Thyroid gland (tissue), 4 donors: ENCODE data around the gene STAP1. TPM values are rescaled to one million over a fixed set of nuclear protein-coding genes. Genes with fewer than 3 reads are reported as not detected.
"Not testable (repeated sequence)": the region's sequence is repeated elsewhere in the genome, so short reads cannot be mapped to it uniquely, and the experiment has no call there.

Source experiments
- DNase-seq, 2 donors: peaks; one replicate each; pipeline ENCODE4 v3.0.0-alpha.2; 2019
- H3K27ac ChIP-seq, 3 donors: fragments of 200-600 bp; sonication (generic); 1 replicate in 2 of 3; 2 replicates in 1 of 3; pipeline ENCODE4 v1.5.1; 2016 to 2019; ENCODE audit warnings: mild to moderate bottlenecking in 1 of 3, moderate library complexity in 1 of 3
- H3K27me3 ChIP-seq: fragments of 200-600 bp; sonication (generic); one replicate; pipeline ENCODE4 v1.5.1; 2019
- H3K36me3 ChIP-seq, 2 donors: fragments of 200-600 bp; sonication (generic); one replicate each; pipeline ENCODE4 v1.5.1; 2016 to 2019
- H3K4me1 ChIP-seq, 2 donors: fragments of 200-600 bp; sonication (generic); one replicate each; pipeline ENCODE4 v1.5.1; 2017 to 2019
- H3K4me3 ChIP-seq, 3 donors: fragments of 200-600 bp; sonication (generic); replicated peaks in 1 of 3; 1 replicate in 2 of 3; 2 replicates in 1 of 3; pipeline ENCODE4 v1.5.1; 2016; ENCODE audit warnings: mild to moderate bottlenecking in 1 of 3
- H3K9me3 ChIP-seq: fragments of 200-600 bp; sonication (generic); one replicate; pipeline ENCODE4 v1.5.1; 2017
- POLR2A ChIP-seq, 2 donors: fragments of 450-650 bp; IDR thresholded peaks; one replicate each; pipeline ENCODE4 v1.6.1; 2017; ENCODE audit warnings: antibody characterized with exemption in 2 of 2, mild to moderate bottlenecking in 2 of 2, moderate library complexity in 1 of 2
- WGBS, 2 donors: methylation state at CpG; one replicate each; pipeline ENCODE4 v1.1.5; 2017; 5-methylcytosine and 5-hydroxymethylcytosine counted together
- intact Hi-C: fragments of 100-400 bp; cut with DNase I; formaldehyde crosslinking; loops from one replicate; pipeline ENCODE4 v1.15.1; 2023
- total RNA-seq, 4 donors: library from RNA; depleted of rRNA; stranded (reverse); fragments of >200 nt; gene quantifications; one replicate each; pipeline ENCODE4 v1.2.3, GENCODE V29; 2016
- TF ChIP-seq, protein P1 (sequence below), 6 experiments: fragments of 200-600 bp in 3 of 6; fragments of 450-650 bp in 3 of 6; sonication (generic) in 3 of 6; IDR thresholded peaks; one replicate each; pipeline ENCODE4 v1.5.1; 2016 to 2019; ENCODE audit warnings: antibody characterized with exemption in 6 of 6, mild to moderate bottlenecking in 2 of 6, inconsistent platforms in 1 of 6, moderate library complexity in 1 of 6

The STAP1 gene
- total RNA-seq, 4 donors from 2014 or later: not detected

DNA sequence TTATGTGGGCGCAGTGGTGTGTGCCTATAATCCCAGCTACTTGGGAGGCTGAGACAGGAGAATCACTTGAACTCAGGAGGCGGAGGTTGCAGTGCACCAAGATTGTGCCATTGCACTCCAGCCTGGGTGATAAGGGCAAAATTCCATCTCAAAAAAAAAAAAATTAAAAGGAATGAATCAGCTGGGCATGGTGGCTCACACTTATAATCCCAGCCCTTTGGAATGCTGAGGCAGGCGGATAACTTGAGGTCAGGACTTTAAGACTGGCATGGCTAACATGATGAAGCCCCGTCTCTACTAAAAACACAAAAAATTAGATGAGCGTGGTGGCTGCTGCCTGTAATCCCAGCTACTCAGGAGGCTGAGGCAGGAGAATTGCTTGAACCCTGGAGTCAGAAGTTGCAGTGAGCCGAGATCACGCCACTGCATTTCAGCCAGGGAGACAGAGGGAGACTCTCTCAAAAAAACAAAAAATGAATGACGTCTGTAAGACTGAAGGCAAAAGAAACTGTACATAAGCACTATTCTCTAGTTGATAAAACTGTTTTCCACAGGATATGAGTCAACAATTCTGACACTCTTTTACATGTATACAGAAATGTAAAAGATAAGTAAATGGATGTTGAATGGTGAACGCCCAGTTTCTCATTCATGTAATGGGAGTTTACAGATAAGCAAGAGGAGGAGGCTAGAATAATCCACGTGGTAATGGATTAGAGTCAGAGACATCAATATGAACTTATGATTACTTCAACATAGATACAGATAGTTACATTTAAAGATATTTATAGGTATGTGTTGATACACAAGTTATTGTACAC, 35.5 kb upstream of the STAP1 start:
- no peak overlapping the region for H3K27ac ChIP-seq
- DNase-seq: no peak
- TF ChIP-seq, protein P1, sequence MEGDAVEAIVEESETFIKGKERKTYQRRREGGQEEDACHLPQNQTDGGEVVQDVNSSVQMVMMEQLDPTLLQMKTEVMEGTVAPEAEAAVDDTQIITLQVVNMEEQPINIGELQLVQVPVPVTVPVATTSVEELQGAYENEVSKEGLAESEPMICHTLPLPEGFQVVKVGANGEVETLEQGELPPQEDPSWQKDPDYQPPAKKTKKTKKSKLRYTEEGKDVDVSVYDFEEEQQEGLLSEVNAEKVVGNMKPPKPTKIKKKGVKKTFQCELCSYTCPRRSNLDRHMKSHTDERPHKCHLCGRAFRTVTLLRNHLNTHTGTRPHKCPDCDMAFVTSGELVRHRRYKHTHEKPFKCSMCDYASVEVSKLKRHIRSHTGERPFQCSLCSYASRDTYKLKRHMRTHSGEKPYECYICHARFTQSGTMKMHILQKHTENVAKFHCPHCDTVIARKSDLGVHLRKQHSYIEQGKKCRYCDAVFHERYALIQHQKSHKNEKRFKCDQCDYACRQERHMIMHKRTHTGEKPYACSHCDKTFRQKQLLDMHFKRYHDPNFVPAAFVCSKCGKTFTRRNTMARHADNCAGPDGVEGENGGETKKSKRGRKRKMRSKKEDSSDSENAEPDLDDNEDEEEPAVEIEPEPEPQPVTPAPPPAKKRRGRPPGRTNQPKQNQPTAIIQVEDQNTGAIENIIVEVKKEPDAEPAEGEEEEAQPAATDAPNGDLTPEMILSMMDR (IDR thresholded peaks at IDR 0.05): no peak
- TF ChIP-seq POLR2A (IDR thresholded peaks at IDR 0.05): no peak
- intact Hi-C loops: no loop called here
- 94 to 97% methylated on average over 10 of the region's 10 CpGs for WGBS, 2 donors
- H3K4me1 ChIP-seq: no peaks in the 10 kb centered on the region
- H3K27me3 ChIP-seq: no peaks in the 10 kb centered on the region
- H3K4me3 ChIP-seq: no peak overlapping the region
- no peaks in the 10 kb centered on the region for H3K36me3 ChIP-seq
- H3K9me3 ChIP-seq: no peaks in the 10 kb centered on the region

GRCh38 chr4:67524140-67524539, 34.4 kb upstream of the STAP1 start:
- H3K4me3 ChIP-seq, H3K36me3 ChIP-seq, H3K9me3 ChIP-seq, H3K27me3 ChIP-seq, intact Hi-C loops, H3K4me1 ChIP-seq, H3K27ac ChIP-seq, DNase-seq: not testable (repeated sequence)
- 74 to 86% methylated on average over 3 of the region's 3 CpGs for WGBS, 2 donors

DNA sequence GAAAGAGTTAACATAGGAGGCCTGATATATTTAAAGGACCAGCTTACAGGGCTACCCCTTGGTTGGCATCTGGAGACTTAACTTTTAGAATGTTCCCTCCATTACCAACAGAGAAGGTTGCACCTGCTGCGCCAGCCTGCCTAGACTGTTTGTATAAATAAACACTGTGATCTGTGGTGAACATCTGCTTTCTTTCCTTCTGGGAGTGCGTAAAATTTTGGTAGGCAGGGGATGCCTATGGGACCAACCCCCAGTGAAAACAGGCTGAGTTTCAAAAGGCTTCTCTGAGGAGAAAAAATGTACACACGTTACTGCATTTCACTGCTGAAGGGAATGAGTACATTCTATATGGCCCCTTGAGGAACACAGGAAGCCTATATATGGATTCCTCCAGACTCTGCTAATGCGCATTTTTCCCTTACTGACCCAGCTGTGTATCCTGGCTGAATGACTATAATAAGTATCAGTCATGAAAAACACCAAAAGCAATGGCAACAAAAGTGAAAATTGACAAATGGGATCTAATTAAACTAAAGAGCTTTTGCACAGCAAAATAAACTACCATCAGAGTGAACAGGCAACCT, 27.1 kb upstream of the STAP1 start:
- H3K4me1 ChIP-seq: no peaks in the 10 kb centered on the region
- H3K27ac ChIP-seq: no peak overlapping the region
- no peaks in the 10 kb centered on the region for H3K9me3 ChIP-seq
- WGBS, 2 donors: 87% methylated on average over 4 of the region's 4 CpGs
- H3K27me3 ChIP-seq: no peaks in the 10 kb centered on the region
- no peak for DNase-seq
- peaks cover 6 to 40% of the 10 kb centered on the region in 2 donors for H3K36me3 ChIP-seq
- no peak overlapping the region for H3K4me3 ChIP-seq
- intact Hi-C loops: no loop called here
- TF ChIP-seq, protein P1 (IDR thresholded peaks at IDR 0.05): no peak
- no peak for TF ChIP-seq POLR2A (IDR thresholded peaks at IDR 0.05)

- H3K27me3 ChIP-seq, H3K27ac ChIP-seq, DNase-seq, H3K4me3 ChIP-seq, H3K4me1 ChIP-seq, H3K9me3 ChIP-seq, intact Hi-C loops: not testable (repeated sequence)
- 89 to 97% methylated on average over 4 of the region's 4 CpGs for WGBS, 2 donors
- peaks cover 8 to 47% of the 10 kb centered on the region in 2 donors for H3K36me3 ChIP-seq
Measured at GRCh38 chr4:67532397-67532796, 26.1 kb upstream of the STAP1 start.

DNA sequence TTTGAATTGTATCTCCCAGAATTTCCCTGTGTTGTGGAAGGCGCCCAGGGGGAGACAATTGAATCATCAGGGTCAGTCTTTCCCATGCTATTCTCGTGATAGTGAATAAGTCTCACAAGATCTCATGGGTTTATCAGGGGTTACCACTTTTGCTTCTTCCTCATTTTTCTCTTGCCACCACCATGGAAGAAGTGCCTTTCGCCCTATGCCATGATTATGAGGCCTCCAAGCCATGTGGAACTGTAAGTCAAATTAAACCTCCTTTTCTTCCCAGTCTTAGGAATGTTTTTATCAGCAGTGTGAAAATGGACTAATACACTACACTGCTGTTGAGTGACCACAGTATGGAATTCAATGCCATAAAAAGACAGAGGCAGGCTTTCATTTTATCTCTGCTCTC, 25.4 kb upstream of the STAP1 start:
- no peaks in the 10 kb centered on the region for H3K27me3 ChIP-seq

More for the DNA sequence above, 25.4 kb upstream of the STAP1 start:
- H3K9me3 ChIP-seq: no peaks in the 10 kb centered on the region
- 94 to 100% methylated on average over 3 of the region's 3 CpGs for WGBS, 2 donors
- H3K4me1 ChIP-seq: no peaks in the 10 kb centered on the region
- H3K4me3 ChIP-seq: no peak overlapping the region
- intact Hi-C loops: no loop called here
- TF ChIP-seq, protein P1 (IDR thresholded peaks at IDR 0.05): no peak
- TF ChIP-seq POLR2A (IDR thresholded peaks at IDR 0.05): no peak
- no peak overlapping the region for H3K27ac ChIP-seq
- DNase-seq: no peak
- H3K36me3 ChIP-seq: peaks cover 12 to 52% of the 10 kb centered on the region in 2 donors
